PC-9 (cell line): Measurements from ENCODE around the gene TMEM117.

Experiments used
- EZH2 ChIP-seq: fragments of 200-600 bp; sonication (generic); IDR thresholded peaks from 2 replicates; pipeline ENCODE4 v1.8.0; 2017; ENCODE audit warnings: antibody characterized with exemption, low read depth
- TF ChIP-seq, protein P1 (sequence below): fragments of 200-600 bp; sonication (generic); conservative IDR thresholded peaks from 2 replicates; pipeline ENCODE4 v1.6.1; 2017; ENCODE audit warnings: mixed run types, antibody characterized with exemption, mild to moderate bottlenecking, moderate library complexity

DNA sequence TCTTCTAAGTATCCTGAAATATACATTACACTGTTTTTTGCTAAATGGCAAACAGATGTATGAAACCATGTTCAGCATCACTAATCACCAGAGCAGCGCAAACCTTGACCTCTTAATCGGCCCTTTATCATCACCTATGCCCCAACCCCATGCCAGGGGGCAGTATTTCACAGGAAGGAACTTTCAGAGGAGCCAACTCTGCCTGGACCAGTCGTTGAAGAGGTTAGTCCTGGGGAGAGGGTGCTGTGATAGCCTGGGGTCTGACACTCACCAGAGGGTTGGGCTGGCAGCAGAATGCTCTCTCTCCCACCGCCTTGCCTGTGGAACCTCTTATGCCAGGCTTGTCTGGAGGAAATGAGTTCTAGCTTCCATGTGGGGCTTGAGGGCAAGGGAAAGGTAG lies 411.7 kb downstream of the TMEM117 start:
- TF ChIP-seq, protein P1, sequence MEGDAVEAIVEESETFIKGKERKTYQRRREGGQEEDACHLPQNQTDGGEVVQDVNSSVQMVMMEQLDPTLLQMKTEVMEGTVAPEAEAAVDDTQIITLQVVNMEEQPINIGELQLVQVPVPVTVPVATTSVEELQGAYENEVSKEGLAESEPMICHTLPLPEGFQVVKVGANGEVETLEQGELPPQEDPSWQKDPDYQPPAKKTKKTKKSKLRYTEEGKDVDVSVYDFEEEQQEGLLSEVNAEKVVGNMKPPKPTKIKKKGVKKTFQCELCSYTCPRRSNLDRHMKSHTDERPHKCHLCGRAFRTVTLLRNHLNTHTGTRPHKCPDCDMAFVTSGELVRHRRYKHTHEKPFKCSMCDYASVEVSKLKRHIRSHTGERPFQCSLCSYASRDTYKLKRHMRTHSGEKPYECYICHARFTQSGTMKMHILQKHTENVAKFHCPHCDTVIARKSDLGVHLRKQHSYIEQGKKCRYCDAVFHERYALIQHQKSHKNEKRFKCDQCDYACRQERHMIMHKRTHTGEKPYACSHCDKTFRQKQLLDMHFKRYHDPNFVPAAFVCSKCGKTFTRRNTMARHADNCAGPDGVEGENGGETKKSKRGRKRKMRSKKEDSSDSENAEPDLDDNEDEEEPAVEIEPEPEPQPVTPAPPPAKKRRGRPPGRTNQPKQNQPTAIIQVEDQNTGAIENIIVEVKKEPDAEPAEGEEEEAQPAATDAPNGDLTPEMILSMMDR, result peak; percentile 34; the same call in 1 of the 2 replicates
- no peak for TF ChIP-seq EZH2
